H9 (cell line): ENCODE data around the gene ITPKB. TPM values are rescaled to one million over a fixed set of nuclear protein-coding genes. Genes with fewer than 3 reads are reported as not detected.

ENCODE experiments used
- DNase-seq: peaks from one replicate; pipeline ENCODE4 v3.0.0-alpha.2; 2017
- H2AFZ ChIP-seq: one replicate; pipeline ENCODE4 v1.6.1; 2013; ENCODE audit warnings: mild to moderate bottlenecking, low read length, control low read depth, moderate library complexity
- H2AK5ac ChIP-seq: 2 replicates; pipeline ENCODE4 v1.6.1; 2013; ENCODE audit warnings: low read length, control low read depth, mixed read lengths; ENCODE audit not compliant: insufficient read length
- H2BK120ac ChIP-seq: one replicate; pipeline ENCODE4 v1.6.1; 2013; ENCODE audit warnings: low read depth, mild to moderate bottlenecking, low read length, control low read depth, inconsistent platforms; ENCODE audit not compliant: poor library complexity, severe bottlenecking
- H2BK12ac ChIP-seq: 2 replicates; pipeline ENCODE4 v1.6.1; 2013; ENCODE audit warnings: low read length, control low read depth, mixed read lengths, low read depth; ENCODE audit not compliant: insufficient read length
- H2BK15ac ChIP-seq: 2 replicates; pipeline ENCODE4 v1.6.1; 2013; ENCODE audit warnings: low read depth, low read length, control low read depth
- H2BK20ac ChIP-seq: one replicate; pipeline ENCODE4 v1.6.1; 2013; ENCODE audit warnings: low read depth, mild to moderate bottlenecking, low read length, control low read depth, inconsistent platforms; ENCODE audit not compliant: poor library complexity, severe bottlenecking
- H2BK5ac ChIP-seq: 2 replicates; pipeline ENCODE4 v1.6.1; 2013; ENCODE audit warnings: low read length, control low read depth, mixed read lengths; ENCODE audit not compliant: insufficient read length
- H3K14ac ChIP-seq: 2 replicates; pipeline ENCODE4 v1.6.1; 2013; ENCODE audit warnings: low read length, control low read depth; ENCODE audit not compliant: insufficient read depth
- H3K18ac ChIP-seq: 2 replicates; pipeline ENCODE4 v1.6.1; 2013; ENCODE audit warnings: low read depth, mild to moderate bottlenecking, mixed read lengths, low read length, control low read depth; ENCODE audit not compliant: insufficient read length
- H3K23ac ChIP-seq: 2 replicates; pipeline ENCODE4 v1.6.1; 2013; ENCODE audit warnings: low read length, control low read depth, mixed read lengths, low read depth; ENCODE audit not compliant: insufficient read length
- H3K23me2 ChIP-seq: 2 replicates; pipeline ENCODE4 v1.6.1; 2013; ENCODE audit warnings: low read depth, mild to moderate bottlenecking, mixed read lengths, low read length, control low read depth; ENCODE audit not compliant: insufficient read length, poor library complexity, severe bottlenecking
- H3K27ac ChIP-seq: 2 replicates; pipeline ENCODE4 v1.5.1; 2013; ENCODE audit warnings: low read length, control low read depth, mixed read lengths, low read depth; ENCODE audit not compliant: insufficient read length
- H3K27me3 ChIP-seq: 2 replicates; pipeline ENCODE4 v1.6.1; 2013; ENCODE audit warnings: low read length, control low read depth, inconsistent platforms; ENCODE audit not compliant: insufficient read depth
- H3K4ac ChIP-seq: 2 replicates; pipeline ENCODE4 v1.6.1; 2013; ENCODE audit warnings: low read depth, mild to moderate bottlenecking, control low read depth, inconsistent platforms, low read length, moderate library complexity
- H3K4me1 ChIP-seq: 2 replicates; pipeline ENCODE4 v1.6.1; 2013; ENCODE audit warnings: low read length, control low read depth, inconsistent platforms; ENCODE audit not compliant: insufficient read depth
- H3K4me2 ChIP-seq: 2 replicates; pipeline ENCODE4 v1.6.1; 2013; ENCODE audit warnings: low read length, control low read depth, mixed read lengths; ENCODE audit not compliant: insufficient read length, insufficient read depth
- H3K56ac ChIP-seq: 2 replicates; pipeline ENCODE4 v1.6.1; 2013; ENCODE audit warnings: low read depth, mild to moderate bottlenecking, mixed read lengths, low read length, control low read depth; ENCODE audit not compliant: insufficient read length
- H3K79me1 ChIP-seq: 2 replicates; pipeline ENCODE4 v1.6.1; 2013; ENCODE audit warnings: low read depth, mild to moderate bottlenecking, moderate library complexity, low read length, control low read depth, inconsistent platforms; ENCODE audit not compliant: insufficient read depth, poor library complexity, severe bottlenecking
- H3K79me2 ChIP-seq: 2 replicates; pipeline ENCODE4 v1.6.1; 2013; ENCODE audit warnings: low read length, control low read depth, inconsistent platforms; ENCODE audit not compliant: insufficient read depth
- H3K9ac ChIP-seq: 2 replicates; pipeline ENCODE4 v1.6.1; 2013; ENCODE audit warnings: low read length, control low read depth, mixed read lengths; ENCODE audit not compliant: insufficient read length; ENCODE audit errors: extremely low read depth
- H3K9me3 ChIP-seq: one replicate; pipeline ENCODE4 v1.6.1; 2013; ENCODE audit warnings: low read depth, low read length, inconsistent platforms; ENCODE audit not compliant: control insufficient read depth
- H3T11ph ChIP-seq: one replicate; pipeline ENCODE4 v1.6.1; 2013; ENCODE audit warnings: mild to moderate bottlenecking, low read length, control low read depth, inconsistent platforms
- H4K20me1 ChIP-seq: one replicate; pipeline ENCODE4 v1.6.1; 2013; ENCODE audit not compliant: control insufficient read depth, insufficient read length, insufficient read depth
- H4K5ac ChIP-seq: 2 replicates; pipeline ENCODE4 v1.6.1; 2013; ENCODE audit warnings: low read depth, mild to moderate bottlenecking, mixed read lengths, low read length, control low read depth; ENCODE audit not compliant: insufficient read length
- H4K8ac ChIP-seq: replicated peaks from 2 replicates; pipeline ENCODE4 v1.6.1; 2013; ENCODE audit warnings: low read length, control low read depth, mixed read lengths, low read depth; ENCODE audit not compliant: insufficient read length
- H4K91ac ChIP-seq: 2 replicates; pipeline ENCODE4 v1.6.1; 2013; ENCODE audit warnings: low read depth, mild to moderate bottlenecking, moderate library complexity, mixed read lengths, low read length, control low read depth; ENCODE audit not compliant: insufficient read length
- H3K27ac Mint-ChIP-seq, 3 experiments: 2 replicates in 2 of 3; 3 replicates in 1 of 3; pipeline ENCODE4 v1.8.0; 2020 to 2021; ENCODE audit warnings: mixed read lengths in 3 of 3, mild to moderate bottlenecking in 1 of 3, moderate library complexity in 1 of 3
- H3K27me3 Mint-ChIP-seq: 2 replicates; pipeline ENCODE4 v1.8.0; 2021; ENCODE audit warnings: low read depth, mild to moderate bottlenecking, moderate library complexity, mixed read lengths
- H3K36me3 Mint-ChIP-seq, 3 experiments: 2 replicates in 2 of 3; 3 replicates in 1 of 3; pipeline ENCODE4 v1.8.0; 2020 to 2021; ENCODE audit warnings: low read depth in 3 of 3, mixed read lengths in 3 of 3; ENCODE audit not compliant: insufficient read depth in 1 of 3
- H3K4me1 Mint-ChIP-seq, 2 experiments: 2 replicates each; pipeline ENCODE4 v1.8.0; 2020; ENCODE audit warnings: mixed read lengths in 2 of 2
- H3K4me3 Mint-ChIP-seq, 2 experiments: 2 replicates in 1 of 2; 3 replicates in 1 of 2; pipeline ENCODE4 v1.8.0; 2020 to 2021; ENCODE audit warnings: mild to moderate bottlenecking in 2 of 2, mixed read lengths in 2 of 2, moderate library complexity in 1 of 2
- H3K9me3 Mint-ChIP-seq, 2 experiments: 2 replicates in 1 of 2; 3 replicates in 1 of 2; pipeline ENCODE4 v1.8.0; 2020; ENCODE audit warnings: mild to moderate bottlenecking in 2 of 2, mixed read lengths in 2 of 2, moderate library complexity in 1 of 2
- CTCF ChIP-seq: fragments of 200-600 bp; sonication (generic); conservative IDR thresholded peaks from 3 replicates; pipeline ENCODE4 v1.8.0; 2021; ENCODE audit warnings: antibody characterized with exemption, mild to moderate bottlenecking
- WGBS: extraction: QIAGEN DNeasy Blood & Tissue Kit; methylation state at CpG from one replicate; pipeline ENCODE4 v1.1.7; 2013; ENCODE audit warnings: missing lambda C conversion rate, low lambda C conversion rate, mixed read lengths; ENCODE audit not compliant: insufficient read length; ENCODE audit errors: extremely low coverage; 5-methylcytosine and 5-hydroxymethylcytosine counted together
- total RNA-seq: library from RNA; stranded (reverse); gene quantifications from 2 replicates; pipeline ENCODE4 v1.2.1, GENCODE V29; 2021

Gene ITPKB
- total RNA-seq, 1 experiment from 2014 or later = 3.8 TPM

GRCh38 chr1:226781937-226782609, 43.0 kb upstream of the ITPKB start:
- Histone ChIP-seq H2AK5ac (no peak overlapping the region), H2BK5ac (no peak overlapping the region), H3K9ac (no peak overlapping the region), H2BK20ac (no peak overlapping the region), H3K23ac (no peak overlapping the region), H3K14ac (no peak overlapping the region), H3K9me3 (no peaks in the 10 kb centered on the region), H4K91ac (no peak overlapping the region), H2BK120ac (no peak overlapping the region), H3K4ac (no peak overlapping the region), H2BK12ac (no peak overlapping the region), H3K4me2 (no peak overlapping the region), H2AFZ (no peak overlapping the region), H3K79me2 (no peaks in the 10 kb centered on the region), H3K27ac (no peak overlapping the region), H3K18ac (no peak overlapping the region), H3K27me3 (no peaks in the 10 kb centered on the region), H4K8ac (no peak overlapping the region), H3K56ac (no peak overlapping the region), H4K5ac (no peak overlapping the region), H3T11ph (no peak overlapping the region), H3K4me1 (peaks cover 3% of the 10 kb centered on the region; the same call in 1 of the 2 replicates), H4K20me1 (no peaks in the 10 kb centered on the region), H3K79me1 (no peaks in the 10 kb centered on the region), H3K23me2 (no peaks in the 10 kb centered on the region), H2BK15ac (no peak overlapping the region)
- Mint-ChIP-seq H3K27ac (no peak overlapping the region), H3K27me3 (peaks cover 10% of the 10 kb centered on the region), H3K9me3 (no peaks in the 10 kb centered on the region), H3K4me1 (peaks cover 4 to 8% of the 10 kb centered on the region in 2 experiments; a peak in 3 of 4 replicates), H3K36me3 (no peaks in the 10 kb centered on the region; a peak in 1 of 7 replicates), H3K4me3 (no peak overlapping the region)
- no peak for DNase-seq
- TF ChIP-seq CTCF = no peak
- no CpG with 5 or more reads among the region's 7 CpGs for WGBS
